Measurements from ENCODE around the gene PRCP. TPM values are rescaled to one million over a fixed set of nuclear protein-coding genes. Genes with fewer than 3 reads are reported as not detected.
A peak's percentile ranks its signal among the peaks of the same experiment; 100 is the strongest.

The PRCP gene
- total and polyA plus RNA-seq, 8 donors: 7.9 to 37.8 (median 21.2) TPM

DNA sequence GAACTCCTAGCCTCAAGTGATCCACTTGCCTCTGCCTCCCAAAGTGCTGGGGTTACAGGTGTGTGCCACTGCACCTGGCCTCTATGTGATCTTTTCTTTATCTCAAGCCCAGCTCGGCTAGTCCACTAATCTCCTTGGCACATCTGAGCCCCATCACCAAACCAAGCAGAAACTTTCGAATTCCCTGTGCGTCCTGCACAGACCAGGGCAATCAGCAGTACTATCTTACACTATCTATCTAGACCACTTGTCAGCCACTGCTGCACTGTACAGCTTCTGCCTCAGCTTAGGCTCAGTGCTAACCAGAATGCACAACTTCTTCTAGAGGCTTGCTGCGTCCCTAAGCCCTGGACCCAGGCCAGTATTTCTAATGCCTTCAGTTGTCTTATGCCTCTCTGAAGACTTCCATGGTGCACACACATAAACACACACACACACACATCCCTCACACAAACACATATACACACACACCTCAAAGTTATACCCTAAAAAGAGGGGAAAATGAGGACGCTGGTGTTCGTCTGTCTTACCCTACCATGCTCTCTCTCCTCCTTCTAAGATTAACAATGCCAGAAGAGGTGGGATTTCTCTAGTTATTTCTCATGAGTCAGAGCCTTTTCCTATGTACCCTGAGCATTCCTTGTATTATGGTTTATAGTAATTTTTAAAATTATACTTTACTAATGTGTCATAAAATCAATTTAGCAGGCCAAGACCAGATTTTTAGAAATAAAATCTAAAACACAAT lies 107.2 kb downstream of the PRCP start:
- WGBS, 2 donors: 84 to 90% methylated on average over 6 of the region's 6 CpGs
- H3K4me3 ChIP-seq: no peak overlapping the region

DNA sequence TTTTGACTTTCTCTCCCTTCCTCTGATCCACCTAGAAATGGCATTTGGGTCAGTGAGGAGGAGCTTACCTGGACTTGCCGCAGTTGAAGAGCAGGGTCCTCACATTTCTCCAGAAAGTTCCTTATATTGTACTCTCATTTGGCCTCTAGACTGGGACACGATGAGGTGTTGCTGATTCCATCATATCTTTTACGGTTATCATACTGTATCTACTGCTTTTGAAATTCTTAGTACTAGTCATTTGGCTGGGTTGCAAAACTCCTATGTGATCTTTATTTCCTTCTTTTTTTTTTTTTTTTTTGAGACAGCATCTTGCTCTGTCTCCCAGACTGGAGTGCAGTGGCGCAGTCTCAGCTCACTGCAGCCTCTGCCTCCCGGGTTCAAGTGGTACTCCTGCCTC lies 107.9 kb downstream of the PRCP start:
- TF ChIP-seq, protein P1, sequence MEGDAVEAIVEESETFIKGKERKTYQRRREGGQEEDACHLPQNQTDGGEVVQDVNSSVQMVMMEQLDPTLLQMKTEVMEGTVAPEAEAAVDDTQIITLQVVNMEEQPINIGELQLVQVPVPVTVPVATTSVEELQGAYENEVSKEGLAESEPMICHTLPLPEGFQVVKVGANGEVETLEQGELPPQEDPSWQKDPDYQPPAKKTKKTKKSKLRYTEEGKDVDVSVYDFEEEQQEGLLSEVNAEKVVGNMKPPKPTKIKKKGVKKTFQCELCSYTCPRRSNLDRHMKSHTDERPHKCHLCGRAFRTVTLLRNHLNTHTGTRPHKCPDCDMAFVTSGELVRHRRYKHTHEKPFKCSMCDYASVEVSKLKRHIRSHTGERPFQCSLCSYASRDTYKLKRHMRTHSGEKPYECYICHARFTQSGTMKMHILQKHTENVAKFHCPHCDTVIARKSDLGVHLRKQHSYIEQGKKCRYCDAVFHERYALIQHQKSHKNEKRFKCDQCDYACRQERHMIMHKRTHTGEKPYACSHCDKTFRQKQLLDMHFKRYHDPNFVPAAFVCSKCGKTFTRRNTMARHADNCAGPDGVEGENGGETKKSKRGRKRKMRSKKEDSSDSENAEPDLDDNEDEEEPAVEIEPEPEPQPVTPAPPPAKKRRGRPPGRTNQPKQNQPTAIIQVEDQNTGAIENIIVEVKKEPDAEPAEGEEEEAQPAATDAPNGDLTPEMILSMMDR (IDR thresholded peaks at IDR 0.05): no peak
- Histone ChIP-seq H3K9me3 (no peaks in the 10 kb centered on the region), H3K4me1 (no peaks in the 10 kb centered on the region), H3K27ac (no peak overlapping the region), H3K36me3 (no peaks in the 10 kb centered on the region), H3K27me3 (no peaks in the 10 kb centered on the region), H3K4me3 (no peak overlapping the region)
- FAIRE-seq (no peak), DNase-seq (no peak), ATAC-seq (no peak)
- WGBS, 2 donors: 87 to 96% methylated on average over 5 of the region's 5 CpGs
- intact Hi-C loops (cut with DNase I): no loop called here

More for the DNA sequence above, 107.2 kb downstream of the PRCP start:
- Histone ChIP-seq H3K36me3 (no peaks in the 10 kb centered on the region), H3K27ac (no peak overlapping the region), H3K27me3 (no peaks in the 10 kb centered on the region), H3K9me3 (no peaks in the 10 kb centered on the region), H3K4me1 (no peaks in the 10 kb centered on the region)
- TF ChIP-seq, protein P1 (IDR thresholded peaks at IDR 0.05): no peak
- intact Hi-C loops (cut with DNase I): no loop called here
- ATAC-seq (no peak), DNase-seq (no peak), FAIRE-seq (no peak)

DNA sequence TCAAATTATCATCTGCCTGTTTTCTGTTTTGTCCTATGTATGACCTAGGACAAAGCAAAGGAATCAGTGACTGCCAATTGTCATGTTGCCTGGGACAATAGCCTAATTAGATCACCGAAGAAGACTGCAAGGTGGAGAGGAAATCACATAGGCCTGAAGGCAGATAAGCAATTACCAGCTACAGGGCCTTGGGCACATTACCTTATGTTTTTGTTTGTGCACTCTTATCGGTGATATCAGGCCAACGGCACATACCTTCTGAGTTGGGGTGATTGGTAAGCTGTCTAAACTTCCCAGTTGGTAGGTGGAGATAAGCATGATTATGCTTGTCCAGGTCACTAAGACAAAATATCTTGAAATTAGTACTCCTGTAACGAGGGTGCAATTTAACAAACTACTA lies 108.5 kb downstream of the PRCP start:
- H3K27ac ChIP-seq: no peak overlapping the region
- ATAC-seq (no peak), FAIRE-seq (no peak), DNase-seq (no peak)
- TF ChIP-seq, protein P1 (IDR thresholded peaks at IDR 0.05): no peak
- WGBS, 2 donors: 42 to 49% methylated on average over 4 of the region's 4 CpGs
- intact Hi-C loops (cut with DNase I): no loop called here
- no peak overlapping the region for H3K4me3 ChIP-seq
- H3K27me3 ChIP-seq: no peaks in the 10 kb centered on the region
- H3K36me3 ChIP-seq: no peaks in the 10 kb centered on the region
- no peaks in the 10 kb centered on the region for H3K9me3 ChIP-seq
- H3K4me1 ChIP-seq: no peaks in the 10 kb centered on the region

DNA sequence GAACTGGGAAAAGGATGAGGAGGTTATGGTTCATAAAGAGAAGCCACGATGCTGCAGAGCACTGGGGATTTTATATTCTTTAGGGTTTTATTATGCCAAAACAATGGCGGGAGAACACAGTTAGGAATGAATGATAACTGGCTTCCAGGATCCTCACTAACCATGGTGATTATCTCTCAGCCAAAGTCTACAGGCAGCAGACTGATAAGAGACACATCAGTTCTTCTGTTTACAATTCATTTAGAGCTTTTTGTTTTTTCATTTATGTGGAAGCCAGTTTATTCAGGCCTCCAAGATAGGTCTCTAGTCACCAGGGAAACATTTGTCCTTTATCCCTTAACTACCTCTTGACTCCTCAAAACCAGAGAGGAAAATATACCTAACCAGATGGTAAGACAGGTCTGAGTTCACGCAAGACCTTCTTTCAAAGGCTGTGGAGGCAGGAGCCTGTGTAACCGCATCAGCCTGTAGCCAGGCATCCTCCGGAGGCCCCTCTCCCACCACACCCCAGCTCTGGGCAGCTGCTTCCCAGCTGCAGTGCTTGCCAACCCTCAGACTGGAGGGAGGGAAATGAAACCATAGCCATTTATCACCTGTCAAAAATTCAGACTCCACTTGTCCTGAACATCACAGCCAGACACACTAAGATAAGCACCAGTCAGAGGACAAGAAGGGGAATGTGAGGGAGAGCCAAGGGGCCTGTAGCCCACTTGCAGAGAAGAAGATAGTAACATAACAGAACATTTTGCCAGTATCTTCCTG lies 109.3 kb downstream of the PRCP start:
- TF ChIP-seq, protein P1 (IDR thresholded peaks at IDR 0.05): no peak
- Histone ChIP-seq H3K27me3 (no peaks in the 10 kb centered on the region), H3K9me3 (no peaks in the 10 kb centered on the region), H3K4me3 (no peak overlapping the region), H3K27ac (no peak overlapping the region), H3K36me3 (no peaks in the 10 kb centered on the region), H3K4me1 (no peaks in the 10 kb centered on the region)
- FAIRE-seq (no peak), ATAC-seq (peak in 1 of 4 donors; percentile 35), DNase-seq (no peak)
- WGBS, 2 donors: 61 to 65% methylated on average over 5 of the region's 5 CpGs
- intact Hi-C loops (cut with DNase I): no loop called here

DNA sequence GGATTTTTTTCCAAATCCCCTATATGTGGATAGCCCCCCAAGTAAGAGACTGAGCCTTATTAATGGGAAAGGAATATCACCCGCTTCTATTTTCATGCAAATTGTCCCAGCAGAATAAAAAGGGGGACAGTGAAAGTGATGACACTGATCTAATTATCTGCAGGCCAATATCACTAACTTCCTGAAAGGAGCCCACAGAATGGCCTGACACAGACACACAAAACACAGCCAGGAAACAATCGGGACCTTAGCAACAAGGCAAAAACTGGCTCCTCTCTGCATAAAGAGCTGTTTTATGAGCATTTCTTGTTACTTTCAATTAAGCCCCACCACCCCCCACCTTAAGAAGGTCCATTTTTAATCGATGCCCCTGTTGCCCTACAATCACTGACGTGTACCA lies 112.2 kb downstream of the PRCP start:
- Histone ChIP-seq H3K36me3 (no peaks in the 10 kb centered on the region), H3K27me3 (no peaks in the 10 kb centered on the region), H3K27ac (no peak overlapping the region), H3K4me1 (no peaks in the 10 kb centered on the region), H3K4me3 (no peak overlapping the region), H3K9me3 (no peaks in the 10 kb centered on the region)
- WGBS, 2 donors: 80 to 86% methylated on average over 4 of the region's 4 CpGs
- intact Hi-C loops (cut with DNase I): no loop called here
- ATAC-seq: no peak
- no peak for FAIRE-seq
- no peak for DNase-seq
- TF ChIP-seq, protein P1 (IDR thresholded peaks at IDR 0.05): no peak

Measured in pancreas (tissue), 10 donors.